HEK293 (cell line): ENCODE data around the gene ZNHIT2.
A peak's percentile ranks its signal among the peaks of the same experiment; 100 is the strongest.
"Not testable (repeated sequence)": the region's sequence is repeated elsewhere in the genome, so short reads cannot be mapped to it uniquely, and the experiment has no call there.

Source experiments
- CTCF ChIA-PET: fragments of 350-600 bp; formaldehyde crosslinking; extraction: SDS; loops from one replicate; lab custom pipeline; 2021; ENCODE audit warnings: antibody characterized with exemption; lab: Yijun Ruan, JAX
- POLR2A ChIA-PET: fragments of 300-600 bp; formaldehyde crosslinking; extraction: SDS; loops from one replicate; lab custom pipeline; 2020; ENCODE audit warnings: antibody characterized with exemption, inconsistent platforms; lab: Yijun Ruan, JAX
- H3K27ac ChIP-seq: fragments of 200-500 bp; sonication (Bioruptor generic); 2 replicates; pipeline ENCODE4 v1.5.1; 2014; ENCODE audit warnings: low read depth, low read length, control low read depth, inconsistent platforms; ENCODE audit errors: extremely low read depth
- H3K36me3 ChIP-seq, 2 experiments: fragments of 200-500 bp in 1 of 2; sonication (Bioruptor generic) in 1 of 2; 1 replicate in 1 of 2; 2 replicates in 1 of 2; pipeline ENCODE4 v1.5.1; 2014 to 2017; ENCODE audit warnings: inconsistent platforms in 2 of 2, low read length in 2 of 2; ENCODE audit not compliant: control insufficient read depth in 2 of 2, insufficient read depth in 1 of 2
- H3K4me1 ChIP-seq: fragments of 200-500 bp; sonication (Bioruptor generic); 2 replicates; pipeline ENCODE4 v1.5.1; 2014; ENCODE audit warnings: mild to moderate bottlenecking, low read length, inconsistent platforms; ENCODE audit not compliant: control insufficient read depth, insufficient read depth
- H3K4me3 ChIP-seq: 2 replicates; pipeline ENCODE4 v1.5.1; 2011; ENCODE audit warnings: low read depth, mild to moderate bottlenecking, control low read depth, low read length, moderate library complexity
- H3K9me3 ChIP-seq: fragments of 200-500 bp; sonication (Bioruptor generic); 2 replicates; pipeline ENCODE4 v1.5.1; 2014; ENCODE audit warnings: low read depth, low read length, inconsistent platforms; ENCODE audit not compliant: control insufficient read depth, insufficient read depth
- GLIS1 ChIP-seq: fragments of 450-650 bp; formaldehyde crosslinking; IDR thresholded peaks from 2 replicates; pipeline ENCODE4 v1.5.1; 2016; ENCODE audit warnings: missing biosample characterization, missing genetic modification characterization
- REPIN1 ChIP-seq: fragments of 450-650 bp; formaldehyde crosslinking; IDR thresholded peaks from 2 replicates; pipeline ENCODE4 v1.5.1; 2017; ENCODE audit warnings: missing biosample characterization, missing genetic modification characterization, low read depth
- SETDB1 ChIP-seq: IDR thresholded peaks from one replicate; pipeline ENCODE4 v1.6.1; 2017; ENCODE audit warnings: mild to moderate bottlenecking, low read length, moderate library complexity, mixed read lengths; ENCODE audit not compliant: insufficient read length
- ZBTB48 ChIP-seq: fragments of 450-650 bp; formaldehyde crosslinking; IDR thresholded peaks from 2 replicates; pipeline ENCODE4 v1.5.1; 2016; ENCODE audit warnings: missing biosample characterization, missing genetic modification characterization
- ZNF10 ChIP-seq: fragments of 450-650 bp; formaldehyde crosslinking; IDR thresholded peaks from 2 replicates; pipeline ENCODE4 v1.5.1; 2017; ENCODE audit warnings: missing biosample characterization, missing genetic modification characterization
- ZNF138 ChIP-seq: fragments of 450-650 bp; formaldehyde crosslinking; IDR thresholded peaks from 2 replicates; pipeline ENCODE4 v1.5.1; 2016; ENCODE audit warnings: missing biosample characterization, missing genetic modification characterization, borderline replicate concordance
- ZNF184 ChIP-seq: fragments of 450-650 bp; IDR thresholded peaks from 2 replicates; pipeline ENCODE4 v1.5.1; 2018; ENCODE audit warnings: missing biosample characterization, mild to moderate bottlenecking, missing genetic modification characterization
- ZNF366 ChIP-seq: fragments of 450-650 bp; formaldehyde crosslinking; conservative IDR thresholded peaks from 2 replicates; pipeline ENCODE4 v1.5.1; 2016; ENCODE audit warnings: missing biosample characterization, missing genetic modification characterization
- ZNF514 ChIP-seq: fragments of 450-650 bp; formaldehyde crosslinking; IDR thresholded peaks from 2 replicates; pipeline ENCODE4 v1.5.1; 2016; ENCODE audit warnings: missing biosample characterization, missing genetic modification characterization
- ZNF561 ChIP-seq: fragments of 450-650 bp; IDR thresholded peaks from 2 replicates; pipeline ENCODE4 v1.5.1; 2018; ENCODE audit warnings: missing biosample characterization, missing genetic modification characterization, borderline replicate concordance
- ZNF610 ChIP-seq: fragments of 450-650 bp; formaldehyde crosslinking; IDR thresholded peaks from 2 replicates; pipeline ENCODE4 v1.5.1; 2016; ENCODE audit warnings: missing biosample characterization, missing genetic modification characterization, borderline replicate concordance
- TF ChIP-seq, protein P1 (sequence below): fragments of 450-650 bp; formaldehyde crosslinking; IDR thresholded peaks from 2 replicates; pipeline ENCODE4 v1.5.1; 2016; ENCODE audit warnings: missing biosample characterization, missing genetic modification characterization
- TF ChIP-seq, protein P2 (sequence below): fragments of 450-650 bp; formaldehyde crosslinking; IDR thresholded peaks from 2 replicates; pipeline ENCODE4 v1.5.1; 2016; ENCODE audit warnings: missing biosample characterization, missing genetic modification characterization
- TF ChIP-seq, protein P3 (sequence below): fragments of 450-650 bp; formaldehyde crosslinking; IDR thresholded peaks from 2 replicates; pipeline ENCODE4 v1.5.1; 2016; ENCODE audit warnings: missing biosample characterization, missing genetic modification characterization
- TF ChIP-seq, protein P4 (sequence below): fragments of 450-650 bp; formaldehyde crosslinking; IDR thresholded peaks from 2 replicates; pipeline ENCODE4 v1.5.1; 2017; ENCODE audit warnings: missing biosample characterization, missing genetic modification characterization

The ZNHIT2 gene

DNA sequence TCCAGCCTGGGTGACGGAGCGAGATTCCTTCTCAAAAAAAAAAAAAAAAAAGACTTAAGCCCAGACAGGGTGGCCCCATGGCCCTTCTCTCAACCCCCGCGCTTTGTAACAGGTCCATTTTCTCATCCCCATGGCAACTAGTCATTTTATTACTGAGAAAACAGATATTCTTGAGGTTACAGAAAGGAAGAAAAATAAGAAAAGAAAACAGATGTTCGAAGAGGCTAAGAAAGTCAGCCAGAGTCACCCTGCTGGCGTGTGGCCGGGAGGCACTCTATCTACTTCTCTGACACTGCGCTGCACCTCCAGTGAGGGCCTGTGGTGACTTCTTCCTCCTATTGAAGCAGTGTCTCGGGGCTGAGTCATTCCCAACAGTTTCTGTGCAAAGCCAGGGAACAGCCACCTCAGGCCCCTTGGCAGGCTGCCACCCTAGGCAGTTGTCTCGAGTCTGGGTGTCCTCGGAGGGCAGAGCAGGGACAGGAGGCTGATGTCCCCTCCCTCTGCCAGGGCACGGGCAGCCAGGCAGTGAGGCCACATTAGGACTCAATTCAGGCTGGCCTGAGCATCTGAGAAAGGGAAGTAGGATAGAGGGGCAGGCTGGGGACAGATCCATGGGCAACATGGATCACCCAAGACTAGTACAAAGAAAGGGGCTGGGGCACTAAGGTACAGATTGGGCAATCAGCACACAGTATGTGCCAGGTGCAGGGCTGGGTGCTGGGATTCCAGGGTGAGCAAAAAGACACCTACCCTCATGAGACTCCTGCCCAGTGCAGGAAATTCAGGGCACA, 33.2 kb upstream of the ZNHIT2 start (continued):
- TF ChIP-seq ZNF138 = no peak
- TF ChIP-seq, protein P1, sequence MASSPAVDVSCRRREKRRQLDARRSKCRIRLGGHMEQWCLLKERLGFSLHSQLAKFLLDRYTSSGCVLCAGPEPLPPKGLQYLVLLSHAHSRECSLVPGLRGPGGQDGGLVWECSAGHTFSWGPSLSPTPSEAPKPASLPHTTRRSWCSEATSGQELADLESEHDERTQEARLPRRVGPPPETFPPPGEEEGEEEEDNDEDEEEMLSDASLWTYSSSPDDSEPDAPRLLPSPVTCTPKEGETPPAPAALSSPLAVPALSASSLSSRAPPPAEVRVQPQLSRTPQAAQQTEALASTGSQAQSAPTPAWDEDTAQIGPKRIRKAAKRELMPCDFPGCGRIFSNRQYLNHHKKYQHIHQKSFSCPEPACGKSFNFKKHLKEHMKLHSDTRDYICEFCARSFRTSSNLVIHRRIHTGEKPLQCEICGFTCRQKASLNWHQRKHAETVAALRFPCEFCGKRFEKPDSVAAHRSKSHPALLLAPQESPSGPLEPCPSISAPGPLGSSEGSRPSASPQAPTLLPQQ (tag by site-specific recombination) = 0 out of 2 replicates have a peak, but pooled peaks have one; percentile 24
- TF ChIP-seq SETDB1 = no peak
- TF ChIP-seq, protein P2, sequence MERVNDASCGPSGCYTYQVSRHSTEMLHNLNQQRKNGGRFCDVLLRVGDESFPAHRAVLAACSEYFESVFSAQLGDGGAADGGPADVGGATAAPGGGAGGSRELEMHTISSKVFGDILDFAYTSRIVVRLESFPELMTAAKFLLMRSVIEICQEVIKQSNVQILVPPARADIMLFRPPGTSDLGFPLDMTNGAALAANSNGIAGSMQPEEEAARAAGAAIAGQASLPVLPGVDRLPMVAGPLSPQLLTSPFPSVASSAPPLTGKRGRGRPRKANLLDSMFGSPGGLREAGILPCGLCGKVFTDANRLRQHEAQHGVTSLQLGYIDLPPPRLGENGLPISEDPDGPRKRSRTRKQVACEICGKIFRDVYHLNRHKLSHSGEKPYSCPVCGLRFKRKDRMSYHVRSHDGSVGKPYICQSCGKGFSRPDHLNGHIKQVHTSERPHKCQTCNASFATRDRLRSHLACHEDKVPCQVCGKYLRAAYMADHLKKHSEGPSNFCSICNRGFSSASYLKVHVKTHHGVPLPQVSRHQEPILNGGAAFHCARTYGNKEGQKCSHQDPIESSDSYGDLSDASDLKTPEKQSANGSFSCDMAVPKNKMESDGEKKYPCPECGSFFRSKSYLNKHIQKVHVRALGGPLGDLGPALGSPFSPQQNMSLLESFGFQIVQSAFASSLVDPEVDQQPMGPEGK (tag by site-specific recombination) = 0 out of 2 replicates have a peak, but pooled peaks have one; percentile 16
- TF ChIP-seq, protein P3, sequence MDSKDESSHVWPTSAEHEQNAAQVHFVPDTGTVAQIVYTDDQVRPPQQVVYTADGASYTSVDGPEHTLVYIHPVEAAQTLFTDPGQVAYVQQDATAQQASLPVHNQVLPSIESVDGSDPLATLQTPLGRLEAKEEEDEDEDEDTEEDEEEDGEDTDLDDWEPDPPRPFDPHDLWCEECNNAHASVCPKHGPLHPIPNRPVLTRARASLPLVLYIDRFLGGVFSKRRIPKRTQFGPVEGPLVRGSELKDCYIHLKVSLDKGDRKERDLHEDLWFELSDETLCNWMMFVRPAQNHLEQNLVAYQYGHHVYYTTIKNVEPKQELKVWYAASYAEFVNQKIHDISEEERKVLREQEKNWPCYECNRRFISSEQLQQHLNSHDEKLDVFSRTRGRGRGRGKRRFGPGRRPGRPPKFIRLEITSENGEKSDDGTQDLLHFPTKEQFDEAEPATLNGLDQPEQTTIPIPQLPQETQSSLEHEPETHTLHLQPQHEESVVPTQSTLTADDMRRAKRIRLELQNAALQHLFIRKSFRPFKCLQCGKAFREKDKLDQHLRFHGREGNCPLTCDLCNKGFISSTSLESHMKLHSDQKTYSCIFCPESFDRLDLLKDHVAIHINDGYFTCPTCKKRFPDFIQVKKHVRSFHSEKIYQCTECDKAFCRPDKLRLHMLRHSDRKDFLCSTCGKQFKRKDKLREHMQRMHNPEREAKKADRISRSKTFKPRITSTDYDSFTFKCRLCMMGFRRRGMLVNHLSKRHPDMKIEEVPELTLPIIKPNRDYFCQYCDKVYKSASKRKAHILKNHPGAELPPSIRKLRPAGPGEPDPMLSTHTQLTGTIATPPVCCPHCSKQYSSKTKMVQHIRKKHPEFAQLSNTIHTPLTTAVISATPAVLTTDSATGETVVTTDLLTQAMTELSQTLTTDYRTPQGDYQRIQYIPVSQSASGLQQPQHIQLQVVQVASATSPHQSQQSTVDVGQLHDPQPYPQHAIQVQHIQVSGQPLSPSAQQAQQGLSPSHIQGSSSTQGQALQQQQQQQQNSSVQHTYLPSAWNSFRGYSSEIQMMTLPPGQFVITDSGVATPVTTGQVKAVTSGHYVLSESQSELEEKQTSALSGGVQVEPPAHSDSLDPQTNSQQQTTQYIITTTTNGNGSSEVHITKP (tag by site-specific recombination) = 0 out of 2 replicates have a peak, but pooled peaks have one; percentile 49
- TF ChIP-seq ZBTB48 = peak; percentile 99
- TF ChIP-seq, protein P4, sequence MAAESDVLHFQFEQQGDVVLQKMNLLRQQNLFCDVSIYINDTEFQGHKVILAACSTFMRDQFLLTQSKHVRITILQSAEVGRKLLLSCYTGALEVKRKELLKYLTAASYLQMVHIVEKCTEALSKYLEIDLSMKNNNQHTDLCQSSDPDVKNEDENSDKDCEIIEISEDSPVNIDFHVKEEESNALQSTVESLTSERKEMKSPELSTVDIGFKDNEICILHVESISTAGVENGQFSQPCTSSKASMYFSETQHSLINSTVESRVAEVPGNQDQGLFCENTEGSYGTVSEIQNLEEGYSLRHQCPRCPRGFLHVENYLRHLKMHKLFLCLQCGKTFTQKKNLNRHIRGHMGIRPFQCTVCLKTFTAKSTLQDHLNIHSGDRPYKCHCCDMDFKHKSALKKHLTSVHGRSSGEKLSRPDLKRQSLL (tag by site-specific recombination) = no peak
- TF ChIP-seq ZNF610 = no peak
- TF ChIP-seq REPIN1 (tag by site-specific recombination) = no peak
- TF ChIP-seq ZNF184 (tag by site-specific recombination) = no peak
- no peak for TF ChIP-seq ZNF561 (tag by site-specific recombination)
- TF ChIP-seq ZNF366 (tag by site-specific recombination) = peak; percentile 57
- TF ChIP-seq ZNF514 (tag by site-specific recombination) = no peak
- TF ChIP-seq GLIS1 = peak; percentile 52
- TF ChIP-seq ZNF10 (tag by site-specific recombination) = 0 out of 2 replicates have a peak, but pooled peaks have one; percentile 19

DNA sequence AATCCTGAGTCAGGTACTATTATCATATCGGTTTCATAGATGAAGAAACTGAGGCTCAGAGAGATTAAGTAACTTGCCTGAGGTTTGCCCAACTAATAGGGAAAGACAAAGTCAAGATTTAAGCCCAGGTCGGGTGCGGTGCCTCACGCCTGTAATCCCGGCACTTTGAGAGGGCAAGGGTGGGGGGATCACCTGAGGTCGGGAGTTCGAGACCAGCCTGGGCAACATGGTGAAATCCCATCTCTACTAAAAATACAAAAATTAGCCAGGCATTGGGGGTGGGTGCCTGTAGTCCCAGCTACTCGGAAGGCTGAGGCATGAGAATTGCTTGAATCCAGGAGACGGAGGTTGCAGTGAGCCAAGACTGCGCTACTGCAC, 32.6 kb upstream of the ZNHIT2 start:
- H3K36me3 ChIP-seq, H3K27ac ChIP-seq, H3K4me3 ChIP-seq, CTCF ChIA-PET, H3K9me3 ChIP-seq, H3K4me1 ChIP-seq, POLR2A ChIA-PET: not testable (repeated sequence)
